Tibial nerve (tissue), 4 donors: ENCODE measurements around the gene AEBP2.

Experiments used
- EP300 ChIP-seq, 2 donors: sonication (generic); formaldehyde crosslinking; IDR thresholded peaks; one replicate each; pipeline ENCODE4 v1.6.1; 2017; ENCODE audit warnings: antibody characterized with exemption in 2 of 2, mild to moderate bottlenecking in 1 of 2
- POLR2A ChIP-seq, 2 donors: fragments of 450-650 bp; IDR thresholded peaks; one replicate each; pipeline ENCODE4 v1.6.1; 2017; ENCODE audit warnings: antibody characterized with exemption in 2 of 2, mild to moderate bottlenecking in 2 of 2, moderate library complexity in 2 of 2
- TF ChIP-seq, protein P1 (sequence below), 5 experiments: fragments of 200-600 bp in 3 of 5; fragments of 450-650 bp in 2 of 5; sonication (generic) in 3 of 5; IDR thresholded peaks; one replicate each; pipeline ENCODE4 v1.5.1; 2016 to 2019; ENCODE audit warnings: antibody characterized with exemption in 5 of 5, mild to moderate bottlenecking in 3 of 5, moderate library complexity in 2 of 5

DNA sequence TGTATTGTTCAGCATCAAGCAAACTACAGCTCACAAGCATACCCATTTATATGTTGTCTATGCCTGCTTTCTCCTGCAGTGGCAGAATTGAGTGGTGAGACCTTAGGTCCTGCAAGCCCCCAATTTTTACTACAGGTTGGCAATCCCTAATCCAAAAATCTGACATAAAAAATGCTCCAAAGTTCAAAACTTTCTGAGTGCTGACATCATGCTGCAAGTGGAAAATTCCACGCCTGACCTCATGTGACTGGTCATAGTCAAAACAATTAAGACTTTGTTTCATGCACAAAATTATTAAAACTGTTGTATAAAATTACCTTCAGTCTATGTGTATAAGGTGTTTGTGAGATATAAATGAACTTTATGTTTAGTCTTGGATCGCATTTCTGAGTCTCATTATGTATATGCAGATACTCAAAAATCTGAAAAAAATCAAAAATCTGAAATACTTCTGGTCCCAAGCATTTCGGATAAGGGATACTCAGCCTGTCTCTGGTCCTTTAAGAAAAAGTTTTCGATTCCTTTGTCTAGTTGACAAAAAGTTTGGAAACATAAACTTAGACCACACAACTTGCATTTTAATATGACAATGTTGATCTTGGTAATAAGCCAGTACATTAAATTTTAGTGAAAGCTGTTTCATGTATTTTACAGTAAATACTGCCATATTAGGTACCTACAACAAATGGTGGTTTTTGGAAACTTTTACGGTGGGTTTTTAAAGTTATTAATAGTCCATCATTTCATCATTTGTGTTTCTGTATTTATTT is 81.5 kb downstream of the AEBP2 start:
- TF ChIP-seq, protein P1, sequence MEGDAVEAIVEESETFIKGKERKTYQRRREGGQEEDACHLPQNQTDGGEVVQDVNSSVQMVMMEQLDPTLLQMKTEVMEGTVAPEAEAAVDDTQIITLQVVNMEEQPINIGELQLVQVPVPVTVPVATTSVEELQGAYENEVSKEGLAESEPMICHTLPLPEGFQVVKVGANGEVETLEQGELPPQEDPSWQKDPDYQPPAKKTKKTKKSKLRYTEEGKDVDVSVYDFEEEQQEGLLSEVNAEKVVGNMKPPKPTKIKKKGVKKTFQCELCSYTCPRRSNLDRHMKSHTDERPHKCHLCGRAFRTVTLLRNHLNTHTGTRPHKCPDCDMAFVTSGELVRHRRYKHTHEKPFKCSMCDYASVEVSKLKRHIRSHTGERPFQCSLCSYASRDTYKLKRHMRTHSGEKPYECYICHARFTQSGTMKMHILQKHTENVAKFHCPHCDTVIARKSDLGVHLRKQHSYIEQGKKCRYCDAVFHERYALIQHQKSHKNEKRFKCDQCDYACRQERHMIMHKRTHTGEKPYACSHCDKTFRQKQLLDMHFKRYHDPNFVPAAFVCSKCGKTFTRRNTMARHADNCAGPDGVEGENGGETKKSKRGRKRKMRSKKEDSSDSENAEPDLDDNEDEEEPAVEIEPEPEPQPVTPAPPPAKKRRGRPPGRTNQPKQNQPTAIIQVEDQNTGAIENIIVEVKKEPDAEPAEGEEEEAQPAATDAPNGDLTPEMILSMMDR (IDR thresholded peaks at IDR 0.05) = no peak
- TF ChIP-seq EP300 (IDR thresholded peaks at IDR 0.05) (no peak), POLR2A (IDR thresholded peaks at IDR 0.05) (no peak)
